ENCODE results near the gene OXNAD1.

DNA sequence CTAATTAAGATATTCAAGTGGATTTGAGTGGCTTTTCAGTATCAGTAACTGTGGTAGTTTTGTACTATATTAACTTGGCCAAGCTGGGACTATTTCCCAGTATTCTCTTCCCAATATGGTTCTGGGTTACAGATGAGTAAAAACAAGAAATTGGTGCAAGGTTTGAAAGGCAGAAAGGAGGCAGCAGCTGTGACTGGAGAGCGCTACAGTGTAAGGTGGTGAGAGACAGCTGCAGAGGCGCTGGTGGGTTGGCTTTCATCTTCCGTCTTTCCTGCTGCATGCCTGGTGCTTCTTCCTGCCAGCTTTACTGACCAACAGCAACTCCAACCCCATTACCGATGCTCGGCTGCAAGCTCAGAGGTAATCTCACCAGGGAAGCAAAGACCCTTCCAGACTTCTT is 10.1 kb upstream of the OXNAD1 start:
- TF ChIP-seq, protein P1, sequence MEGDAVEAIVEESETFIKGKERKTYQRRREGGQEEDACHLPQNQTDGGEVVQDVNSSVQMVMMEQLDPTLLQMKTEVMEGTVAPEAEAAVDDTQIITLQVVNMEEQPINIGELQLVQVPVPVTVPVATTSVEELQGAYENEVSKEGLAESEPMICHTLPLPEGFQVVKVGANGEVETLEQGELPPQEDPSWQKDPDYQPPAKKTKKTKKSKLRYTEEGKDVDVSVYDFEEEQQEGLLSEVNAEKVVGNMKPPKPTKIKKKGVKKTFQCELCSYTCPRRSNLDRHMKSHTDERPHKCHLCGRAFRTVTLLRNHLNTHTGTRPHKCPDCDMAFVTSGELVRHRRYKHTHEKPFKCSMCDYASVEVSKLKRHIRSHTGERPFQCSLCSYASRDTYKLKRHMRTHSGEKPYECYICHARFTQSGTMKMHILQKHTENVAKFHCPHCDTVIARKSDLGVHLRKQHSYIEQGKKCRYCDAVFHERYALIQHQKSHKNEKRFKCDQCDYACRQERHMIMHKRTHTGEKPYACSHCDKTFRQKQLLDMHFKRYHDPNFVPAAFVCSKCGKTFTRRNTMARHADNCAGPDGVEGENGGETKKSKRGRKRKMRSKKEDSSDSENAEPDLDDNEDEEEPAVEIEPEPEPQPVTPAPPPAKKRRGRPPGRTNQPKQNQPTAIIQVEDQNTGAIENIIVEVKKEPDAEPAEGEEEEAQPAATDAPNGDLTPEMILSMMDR (IDR thresholded peaks at IDR 0.05), result no peak
- TF ChIP-seq POLR2A (IDR thresholded peaks at IDR 0.05) (no peak), EP300 (IDR thresholded peaks at IDR 0.05) (no peak)
